Gastrocnemius medialis (tissue), 4 donors: Measurements from ENCODE around the gene NBPF12.
"Not testable (repeated sequence)": the region's sequence is repeated elsewhere in the genome, so short reads cannot be mapped to it uniquely, and the experiment has no call there.

ENCODE experiments used
- POLR2A ChIP-seq, 2 donors: fragments of 450-650 bp; IDR thresholded peaks; one replicate each; pipeline ENCODE4 v1.6.1; 2017; ENCODE audit warnings: antibody characterized with exemption in 2 of 2, mild to moderate bottlenecking in 2 of 2, moderate library complexity in 2 of 2
- TF ChIP-seq, protein P1 (sequence below), 5 experiments: fragments of 450-650 bp in 3 of 5; fragments of 200-600 bp in 2 of 5; sonication (generic) in 2 of 5; IDR thresholded peaks in 4 of 5; conservative IDR thresholded peaks in 1 of 5; 1 replicate in 4 of 5; 2 replicates in 1 of 5; pipeline ENCODE4 v1.5.1; 2016 to 2019; ENCODE audit warnings: antibody characterized with exemption in 5 of 5, mild to moderate bottlenecking in 3 of 5, moderate library complexity in 3 of 5

- TF ChIP-seq, protein P1, sequence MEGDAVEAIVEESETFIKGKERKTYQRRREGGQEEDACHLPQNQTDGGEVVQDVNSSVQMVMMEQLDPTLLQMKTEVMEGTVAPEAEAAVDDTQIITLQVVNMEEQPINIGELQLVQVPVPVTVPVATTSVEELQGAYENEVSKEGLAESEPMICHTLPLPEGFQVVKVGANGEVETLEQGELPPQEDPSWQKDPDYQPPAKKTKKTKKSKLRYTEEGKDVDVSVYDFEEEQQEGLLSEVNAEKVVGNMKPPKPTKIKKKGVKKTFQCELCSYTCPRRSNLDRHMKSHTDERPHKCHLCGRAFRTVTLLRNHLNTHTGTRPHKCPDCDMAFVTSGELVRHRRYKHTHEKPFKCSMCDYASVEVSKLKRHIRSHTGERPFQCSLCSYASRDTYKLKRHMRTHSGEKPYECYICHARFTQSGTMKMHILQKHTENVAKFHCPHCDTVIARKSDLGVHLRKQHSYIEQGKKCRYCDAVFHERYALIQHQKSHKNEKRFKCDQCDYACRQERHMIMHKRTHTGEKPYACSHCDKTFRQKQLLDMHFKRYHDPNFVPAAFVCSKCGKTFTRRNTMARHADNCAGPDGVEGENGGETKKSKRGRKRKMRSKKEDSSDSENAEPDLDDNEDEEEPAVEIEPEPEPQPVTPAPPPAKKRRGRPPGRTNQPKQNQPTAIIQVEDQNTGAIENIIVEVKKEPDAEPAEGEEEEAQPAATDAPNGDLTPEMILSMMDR (IDR thresholded peaks at IDR 0.05 in 4 of 5, conservative IDR thresholded peaks at IDR 0.05 in 1 of 5), result not testable (repeated sequence)
- not testable (repeated sequence) for TF ChIP-seq POLR2A (IDR thresholded peaks at IDR 0.05)
Measured at GRCh38 chr1:146970656-146971055, 32.5 kb downstream of the NBPF12 start.
